Omental fat pad (tissue), 4 donors: ENCODE results near the gene OR2T8. TPM values are rescaled to one million over a fixed set of nuclear protein-coding genes. Genes with fewer than 3 reads are reported as not detected.

Experiments used
- ATAC-seq: fragments of 150-250 bp; one replicate; pipeline ENCODE4 v1.9.1; 2016; ENCODE audit warnings: mild to moderate bottlenecking, moderate library complexity; ENCODE audit not compliant: low FRiP score
- DNase-seq: peaks from one replicate; pipeline ENCODE4 v3.0.0-alpha.2; 2019; ENCODE audit warnings: low spot score
- total RNA-seq, 4 donors: library from RNA; depleted of rRNA; stranded (reverse); fragments of >200 nt; gene quantifications; one replicate each; pipeline ENCODE4 v1.1.0, GENCODE V29; 2016
- TF ChIP-seq, protein P1 (sequence below), 3 donors: fragments of 450-650 bp; IDR thresholded peaks; one replicate each; pipeline ENCODE4 v1.5.1; 2016 to 2017; ENCODE audit warnings: antibody characterized with exemption in 3 of 3, mild to moderate bottlenecking in 3 of 3, moderate library complexity in 2 of 3

Gene OR2T8
- total RNA-seq, 4 donors from 2014 or later, result not detected

GRCh38 chr1:247905910-247906503 is 14.0 kb upstream of the OR2T8 start:
- TF ChIP-seq, protein P1, sequence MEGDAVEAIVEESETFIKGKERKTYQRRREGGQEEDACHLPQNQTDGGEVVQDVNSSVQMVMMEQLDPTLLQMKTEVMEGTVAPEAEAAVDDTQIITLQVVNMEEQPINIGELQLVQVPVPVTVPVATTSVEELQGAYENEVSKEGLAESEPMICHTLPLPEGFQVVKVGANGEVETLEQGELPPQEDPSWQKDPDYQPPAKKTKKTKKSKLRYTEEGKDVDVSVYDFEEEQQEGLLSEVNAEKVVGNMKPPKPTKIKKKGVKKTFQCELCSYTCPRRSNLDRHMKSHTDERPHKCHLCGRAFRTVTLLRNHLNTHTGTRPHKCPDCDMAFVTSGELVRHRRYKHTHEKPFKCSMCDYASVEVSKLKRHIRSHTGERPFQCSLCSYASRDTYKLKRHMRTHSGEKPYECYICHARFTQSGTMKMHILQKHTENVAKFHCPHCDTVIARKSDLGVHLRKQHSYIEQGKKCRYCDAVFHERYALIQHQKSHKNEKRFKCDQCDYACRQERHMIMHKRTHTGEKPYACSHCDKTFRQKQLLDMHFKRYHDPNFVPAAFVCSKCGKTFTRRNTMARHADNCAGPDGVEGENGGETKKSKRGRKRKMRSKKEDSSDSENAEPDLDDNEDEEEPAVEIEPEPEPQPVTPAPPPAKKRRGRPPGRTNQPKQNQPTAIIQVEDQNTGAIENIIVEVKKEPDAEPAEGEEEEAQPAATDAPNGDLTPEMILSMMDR (IDR thresholded peaks at IDR 0.05), result no peak
- DNase-seq (no peak), ATAC-seq (no peak)

- ATAC-seq (peak; percentile 95), DNase-seq (no peak)
- TF ChIP-seq, protein P1 (IDR thresholded peaks at IDR 0.05), result no peak
Observed at GRCh38 chr1:247906504-247907047, 13.5 kb upstream of the OR2T8 start.

GRCh38 chr1:247908766-247909165 is 11.3 kb upstream of the OR2T8 start:
- DNase-seq, result no peak
- no peak for ATAC-seq
- TF ChIP-seq, protein P1 (IDR thresholded peaks at IDR 0.05), result no peak

DNA sequence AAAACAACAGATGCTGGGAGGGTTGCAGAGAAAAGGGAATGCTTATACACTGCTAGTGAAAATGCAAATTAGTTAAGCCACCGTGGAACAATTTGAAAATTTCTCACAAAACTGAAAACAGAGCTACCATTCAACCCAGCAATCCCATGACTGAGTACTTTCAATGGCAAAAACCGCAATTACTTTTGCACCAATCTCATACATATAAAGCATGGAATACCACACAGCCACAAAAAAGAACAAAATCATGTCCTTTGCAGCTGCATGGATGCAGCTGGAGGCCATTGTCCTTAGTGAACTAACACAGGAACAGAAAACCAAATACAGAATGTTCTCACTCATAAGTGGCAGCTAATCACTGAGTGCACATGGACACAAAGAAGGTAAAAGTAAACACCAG is 6.3 kb upstream of the OR2T8 start:
- TF ChIP-seq, protein P1 (IDR thresholded peaks at IDR 0.05), result no peak
- ATAC-seq, result no peak
- DNase-seq, result no peak

DNA sequence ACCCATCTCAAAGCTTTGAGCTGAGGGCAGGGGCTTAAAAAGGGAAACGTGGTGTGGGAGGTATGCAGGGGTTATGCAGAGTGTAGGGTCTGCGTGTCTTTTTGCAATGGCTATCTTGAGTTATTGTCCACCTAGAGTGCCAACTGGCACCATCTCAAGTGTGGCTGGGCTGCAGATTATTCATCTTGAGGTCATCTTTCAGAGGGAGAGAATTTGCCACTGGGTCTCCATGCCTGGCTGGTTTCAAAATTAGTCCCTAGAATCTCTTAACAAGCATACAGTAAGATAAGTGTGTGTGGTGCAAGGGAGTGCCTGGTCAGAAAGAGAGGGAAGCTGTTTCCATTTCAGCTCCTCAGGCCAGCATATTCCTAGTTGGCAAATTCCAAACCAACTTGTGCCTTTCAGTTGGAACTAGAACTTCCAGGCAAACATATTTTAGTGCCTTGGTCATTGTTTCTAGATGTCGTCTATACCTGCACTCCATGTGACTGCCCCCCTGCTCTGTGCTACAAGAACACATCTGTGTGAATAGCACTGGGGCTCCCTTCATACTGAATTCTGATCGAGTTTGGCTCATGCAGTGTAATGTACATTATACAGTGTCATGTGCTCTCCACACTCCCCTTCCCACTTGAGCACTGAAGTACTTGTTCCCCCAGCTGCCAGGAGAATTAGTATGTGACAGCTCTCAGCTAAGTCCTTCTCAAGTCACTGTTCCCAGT is 5.0 kb upstream of the OR2T8 start:
- TF ChIP-seq, protein P1 (IDR thresholded peaks at IDR 0.05), result no peak
- DNase-seq (no peak), ATAC-seq (no peak)

DNA sequence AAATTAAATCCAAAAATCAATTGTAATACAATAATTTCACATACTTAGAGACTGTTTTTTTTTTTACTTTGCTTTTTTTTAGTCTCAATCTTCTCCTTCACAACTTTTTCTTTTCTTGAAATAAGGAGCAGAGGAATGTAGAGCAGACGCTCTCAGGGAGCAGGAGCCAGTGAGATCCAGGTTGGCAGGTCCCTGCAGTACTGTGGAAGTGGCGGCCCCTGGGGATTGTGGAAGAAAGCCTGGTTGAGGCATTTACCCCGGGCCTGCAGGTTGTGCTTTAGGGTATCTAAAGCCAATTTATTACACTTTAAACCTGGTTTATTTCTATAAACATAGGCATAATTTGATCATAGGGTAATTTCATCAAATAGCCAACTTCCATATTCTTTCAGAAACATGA is 3.9 kb downstream of the OR2T8 start:
- TF ChIP-seq, protein P1 (IDR thresholded peaks at IDR 0.05), result no peak
- ATAC-seq (no peak), DNase-seq (no peak)

GRCh38 chr1:247924868-247925267 is 4.8 kb downstream of the OR2T8 start, which contains the start of gene OR2AJ1:
TSS of gene OR2AJ1 (plus strand) at chr1:247924889. CDS start at chr1:247933769, 8,880 bp downstream.
- TF ChIP-seq, protein P1 (IDR thresholded peaks at IDR 0.05), result no peak
- ATAC-seq, result no peak

More at GRCh38 chr1:247924868-247925267, 4.8 kb downstream of the OR2T8 start, which contains the start of gene OR2AJ1:
- DNase-seq, result no peak
